WTC11 (cell line): ENCODE results near the gene ZNF776.

Source experiments
- FOXK1 ChIP-seq: sonication (generic); formaldehyde crosslinking; IDR thresholded peaks from 2 replicates; pipeline ENCODE4 v1.8.0; 2022; ENCODE audit warnings: mild to moderate bottlenecking, moderate library complexity, missing genetic modification reagents
- GABPB1 ChIP-seq: sonication (generic); formaldehyde crosslinking; IDR thresholded peaks from 2 replicates; pipeline ENCODE4 v1.8.1; 2023; ENCODE audit warnings: mild to moderate bottlenecking, missing genetic modification reagents
- IRF2 ChIP-seq: sonication (generic); formaldehyde crosslinking; IDR thresholded peaks from 2 replicates; pipeline ENCODE4 v1.8.0; 2022; ENCODE audit warnings: low read depth, missing genetic modification reagents, borderline replicate concordance
- NFE2L1 ChIP-seq: sonication (generic); formaldehyde crosslinking; IDR thresholded peaks from 2 replicates; pipeline ENCODE4 v1.8.1; 2023; ENCODE audit warnings: missing genetic modification reagents
- OVOL2 ChIP-seq: fragments of 250-450 bp; sonication (Bioruptor Pico); IDR thresholded peaks from 2 replicates; pipeline ENCODE4 v1.9.0; 2021; ENCODE audit warnings: mild to moderate bottlenecking, borderline replicate concordance
- SMAD3 ChIP-seq: sonication (generic); formaldehyde crosslinking; IDR thresholded peaks from 2 replicates; pipeline ENCODE4 v1.8.0; 2022; ENCODE audit warnings: missing genetic modification reagents, mild to moderate bottlenecking, borderline replicate concordance
- TEAD4 ChIP-seq: sonication (generic); formaldehyde crosslinking; IDR thresholded peaks from 2 replicates; pipeline ENCODE4 v1.8.0; 2022; ENCODE audit warnings: mild to moderate bottlenecking, missing genetic modification reagents
- ZNF317 ChIP-seq: sonication (generic); formaldehyde crosslinking; IDR thresholded peaks from 2 replicates; pipeline ENCODE4 v1.8.1; 2023; ENCODE audit warnings: low read depth, mild to moderate bottlenecking, moderate library complexity, missing genetic modification reagents, borderline replicate concordance
- TF ChIP-seq, protein P1 (sequence below): sonication (generic); formaldehyde crosslinking; conservative IDR thresholded peaks from 2 replicates; pipeline ENCODE4 v1.8.1; 2022; ENCODE audit warnings: mild to moderate bottlenecking, missing genetic modification reagents
- TF ChIP-seq, protein P2 (sequence below): sonication (generic); formaldehyde crosslinking; IDR thresholded peaks from 2 replicates; pipeline ENCODE4 v1.8.0; 2022; ENCODE audit warnings: mild to moderate bottlenecking, missing genetic modification reagents
- TF ChIP-seq, protein P3 (sequence below): fragments of 200-600 bp; IDR thresholded peaks from 2 replicates; pipeline ENCODE4 v1.8.0; 2022; ENCODE audit warnings: antibody characterized with exemption
- TF ChIP-seq, protein P4 (sequence below): fragments of 250-450 bp; sonication (Bioruptor Pico); conservative IDR thresholded peaks from 2 replicates; pipeline ENCODE4 v1.9.0; 2021; ENCODE audit warnings: mild to moderate bottlenecking
- TF ChIP-seq, protein P5 (sequence below): sonication (generic); formaldehyde crosslinking; IDR thresholded peaks from 2 replicates; pipeline ENCODE4 v1.8.1; 2023; ENCODE audit warnings: mild to moderate bottlenecking, missing genetic modification reagents, borderline replicate concordance

DNA sequence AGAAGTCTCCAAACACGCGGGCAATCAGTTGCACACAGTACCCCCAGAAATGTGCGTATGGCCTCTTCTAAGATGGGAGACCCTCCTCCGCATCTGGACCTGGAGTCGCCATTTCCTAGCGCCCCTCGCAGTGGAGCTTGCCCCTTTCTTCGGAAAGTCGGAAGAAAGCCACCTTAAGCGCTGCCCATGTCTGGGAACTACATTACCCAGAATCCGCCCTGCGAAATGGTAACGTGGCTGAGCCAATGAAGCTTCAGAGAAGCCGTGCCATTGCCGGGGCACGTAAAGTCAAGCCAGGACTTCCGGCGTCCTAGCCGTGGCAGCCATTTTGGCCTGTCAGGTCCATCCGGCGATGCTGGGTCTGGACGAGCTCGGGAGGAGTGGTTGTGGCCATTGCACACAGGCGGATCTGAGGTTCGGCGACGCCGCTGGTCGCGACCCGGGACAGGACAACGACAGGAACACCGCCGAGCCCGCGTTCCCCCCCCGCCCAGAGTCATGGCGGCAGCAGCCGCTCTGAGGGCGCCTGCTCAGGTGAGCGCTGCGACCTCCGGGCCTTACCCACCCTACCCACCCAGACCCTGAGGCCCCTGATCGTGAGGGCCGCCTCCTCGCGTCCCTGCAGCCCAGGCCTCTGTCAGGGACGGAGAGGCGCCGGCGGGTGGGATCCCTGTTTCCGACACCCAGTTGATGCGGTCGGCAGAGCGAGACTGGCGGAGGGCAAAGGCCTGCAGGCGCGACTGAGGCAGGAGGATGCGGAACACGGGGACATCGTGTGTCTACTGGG lies 22.9 kb downstream of the ZNF776 start, which contains the start of gene ZNF586:
- TF ChIP-seq, protein P1, sequence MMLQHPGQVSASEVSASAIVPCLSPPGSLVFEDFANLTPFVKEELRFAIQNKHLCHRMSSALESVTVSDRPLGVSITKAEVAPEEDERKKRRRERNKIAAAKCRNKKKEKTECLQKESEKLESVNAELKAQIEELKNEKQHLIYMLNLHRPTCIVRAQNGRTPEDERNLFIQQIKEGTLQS (CRISPR knock-in tag), result no peak
- TF ChIP-seq, protein P2, sequence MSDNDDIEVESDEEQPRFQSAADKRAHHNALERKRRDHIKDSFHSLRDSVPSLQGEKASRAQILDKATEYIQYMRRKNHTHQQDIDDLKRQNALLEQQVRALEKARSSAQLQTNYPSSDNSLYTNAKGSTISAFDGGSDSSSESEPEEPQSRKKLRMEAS, result peak; percentile 84
- TF ChIP-seq SMAD3, result no peak
- no peak for TF ChIP-seq ZNF317
- TF ChIP-seq, protein P3, sequence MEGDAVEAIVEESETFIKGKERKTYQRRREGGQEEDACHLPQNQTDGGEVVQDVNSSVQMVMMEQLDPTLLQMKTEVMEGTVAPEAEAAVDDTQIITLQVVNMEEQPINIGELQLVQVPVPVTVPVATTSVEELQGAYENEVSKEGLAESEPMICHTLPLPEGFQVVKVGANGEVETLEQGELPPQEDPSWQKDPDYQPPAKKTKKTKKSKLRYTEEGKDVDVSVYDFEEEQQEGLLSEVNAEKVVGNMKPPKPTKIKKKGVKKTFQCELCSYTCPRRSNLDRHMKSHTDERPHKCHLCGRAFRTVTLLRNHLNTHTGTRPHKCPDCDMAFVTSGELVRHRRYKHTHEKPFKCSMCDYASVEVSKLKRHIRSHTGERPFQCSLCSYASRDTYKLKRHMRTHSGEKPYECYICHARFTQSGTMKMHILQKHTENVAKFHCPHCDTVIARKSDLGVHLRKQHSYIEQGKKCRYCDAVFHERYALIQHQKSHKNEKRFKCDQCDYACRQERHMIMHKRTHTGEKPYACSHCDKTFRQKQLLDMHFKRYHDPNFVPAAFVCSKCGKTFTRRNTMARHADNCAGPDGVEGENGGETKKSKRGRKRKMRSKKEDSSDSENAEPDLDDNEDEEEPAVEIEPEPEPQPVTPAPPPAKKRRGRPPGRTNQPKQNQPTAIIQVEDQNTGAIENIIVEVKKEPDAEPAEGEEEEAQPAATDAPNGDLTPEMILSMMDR, result no peak
- no peak for TF ChIP-seq NFE2L1 (CRISPR knock-in tag)
- no peak for TF ChIP-seq OVOL2 (CRISPR knock-in tag)
- no peak for TF ChIP-seq GABPB1 (CRISPR knock-in tag)
- no peak for TF ChIP-seq TEAD4 (CRISPR knock-in tag)
- TF ChIP-seq, protein P4, sequence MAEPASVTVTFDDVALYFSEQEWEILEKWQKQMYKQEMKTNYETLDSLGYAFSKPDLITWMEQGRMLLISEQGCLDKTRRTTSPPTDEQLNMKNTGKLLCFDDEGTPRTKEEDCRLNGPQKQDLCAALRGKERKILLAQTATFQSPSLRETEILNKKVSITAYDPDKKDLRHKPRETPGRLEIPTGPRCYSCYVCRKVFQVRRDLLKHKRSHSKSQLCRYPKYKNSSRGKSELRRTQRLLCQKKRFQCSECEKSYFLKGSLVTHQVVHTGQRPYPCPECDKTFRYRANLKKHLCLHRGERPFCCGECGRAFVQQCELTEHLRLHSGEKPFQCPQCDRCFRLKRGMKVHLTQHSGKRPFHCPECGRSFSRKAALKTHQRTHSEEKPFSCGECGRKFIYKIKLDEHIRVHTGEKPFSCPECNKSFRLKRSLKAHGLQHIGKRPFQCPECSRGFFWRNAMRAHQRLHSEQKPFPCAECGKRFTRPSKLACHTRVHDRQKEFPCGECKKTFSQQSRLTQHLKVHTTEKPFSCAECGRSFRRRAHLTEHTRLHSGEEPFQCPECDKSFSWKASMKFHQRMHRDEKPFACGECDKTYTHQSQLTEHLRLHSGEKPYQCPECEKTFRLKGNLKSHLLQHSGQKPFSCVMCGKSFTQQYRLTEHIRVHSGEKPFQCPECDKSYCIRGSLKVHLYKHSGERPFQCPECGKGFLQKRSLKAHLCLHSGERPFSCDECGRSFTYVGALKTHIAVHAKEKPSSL (CRISPR knock-in tag), result no peak
- TF ChIP-seq, protein P5, sequence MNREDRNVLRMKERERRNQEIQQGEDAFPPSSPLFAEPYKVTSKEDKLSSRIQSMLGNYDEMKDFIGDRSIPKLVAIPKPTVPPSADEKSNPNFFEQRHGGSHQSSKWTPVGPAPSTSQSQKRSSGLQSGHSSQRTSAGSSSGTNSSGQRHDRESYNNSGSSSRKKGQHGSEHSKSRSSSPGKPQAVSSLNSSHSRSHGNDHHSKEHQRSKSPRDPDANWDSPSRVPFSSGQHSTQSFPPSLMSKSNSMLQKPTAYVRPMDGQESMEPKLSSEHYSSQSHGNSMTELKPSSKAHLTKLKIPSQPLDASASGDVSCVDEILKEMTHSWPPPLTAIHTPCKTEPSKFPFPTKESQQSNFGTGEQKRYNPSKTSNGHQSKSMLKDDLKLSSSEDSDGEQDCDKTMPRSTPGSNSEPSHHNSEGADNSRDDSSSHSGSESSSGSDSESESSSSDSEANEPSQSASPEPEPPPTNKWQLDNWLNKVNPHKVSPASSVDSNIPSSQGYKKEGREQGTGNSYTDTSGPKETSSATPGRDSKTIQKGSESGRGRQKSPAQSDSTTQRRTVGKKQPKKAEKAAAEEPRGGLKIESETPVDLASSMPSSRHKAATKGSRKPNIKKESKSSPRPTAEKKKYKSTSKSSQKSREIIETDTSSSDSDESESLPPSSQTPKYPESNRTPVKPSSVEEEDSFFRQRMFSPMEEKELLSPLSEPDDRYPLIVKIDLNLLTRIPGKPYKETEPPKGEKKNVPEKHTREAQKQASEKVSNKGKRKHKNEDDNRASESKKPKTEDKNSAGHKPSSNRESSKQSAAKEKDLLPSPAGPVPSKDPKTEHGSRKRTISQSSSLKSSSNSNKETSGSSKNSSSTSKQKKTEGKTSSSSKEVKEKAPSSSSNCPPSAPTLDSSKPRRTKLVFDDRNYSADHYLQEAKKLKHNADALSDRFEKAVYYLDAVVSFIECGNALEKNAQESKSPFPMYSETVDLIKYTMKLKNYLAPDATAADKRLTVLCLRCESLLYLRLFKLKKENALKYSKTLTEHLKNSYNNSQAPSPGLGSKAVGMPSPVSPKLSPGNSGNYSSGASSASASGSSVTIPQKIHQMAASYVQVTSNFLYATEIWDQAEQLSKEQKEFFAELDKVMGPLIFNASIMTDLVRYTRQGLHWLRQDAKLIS (CRISPR knock-in tag), result no peak; the same call in 1 of the 2 replicates
- peak; percentile 89 for TF ChIP-seq FOXK1 (CRISPR knock-in tag)
- TF ChIP-seq IRF2 (CRISPR knock-in tag), result no peak
